GM18519 (cell line): ENCODE measurements around the gene CCDC159.

Experiments
- ATAC-seq: cut with Tn5 transposase; IDR thresholded peaks from one replicate; pipeline ENCODE4 v1.9.1; 2021; ENCODE audit warnings: mild to moderate bottlenecking, moderate library complexity; ENCODE audit not compliant: unreplicated experiment, low FRiP score

The CCDC159 gene

GRCh38 chr19:11384778-11385129, 38.4 kb downstream of the CCDC159 start:
- ATAC-seq = no peak

GRCh38 chr19:11387162-11388034, 41.1 kb downstream of the CCDC159 start:
- ATAC-seq = no peak

- no peak for ATAC-seq
Observed at GRCh38 chr19:11390359-11390758, 44.0 kb downstream of the CCDC159 start.

GRCh38 chr19:11390933-11391680, 44.8 kb downstream of the CCDC159 start:
- ATAC-seq = no peak

- ATAC-seq = no peak
Observed at GRCh38 chr19:11397089-11397610, 50.8 kb downstream of the CCDC159 start.

- no peak for ATAC-seq
Observed at GRCh38 chr19:11399667-11400066, 53.3 kb downstream of the CCDC159 start.

- ATAC-seq = no peak
Observed at GRCh38 chr19:11400798-11401197, 54.5 kb downstream of the CCDC159 start.

GRCh38 chr19:11401808-11402543, 55.7 kb downstream of the CCDC159 start:
- no peak for ATAC-seq
